BLaER1 treated with 17β-estradiol and CSF1 and Interleukin-3, amounts not matched to agents 10 nM and 100 nM (cell line): ENCODE results near the gene GPX2.

Experiments
- H3K27ac ChIP-seq, 11 experiments: shearing (Covaris generic); formaldehyde crosslinking; 2 replicates each; pipeline ENCODE4 v1.8.1; 2022
- H3K27me3 ChIP-seq, 11 experiments: shearing (Covaris generic); formaldehyde crosslinking; 2 replicates each; pipeline ENCODE4 v1.8.1; 2022
- H3K36me3 ChIP-seq, 11 experiments: shearing (Covaris generic); formaldehyde crosslinking; 2 replicates each; pipeline ENCODE4 v1.8.1; 2022
- H3K4me1 ChIP-seq, 10 experiments: shearing (Covaris generic); formaldehyde crosslinking; 2 replicates each; pipeline ENCODE4 v1.8.1; 2022
- H3K4me2 ChIP-seq, 11 experiments: shearing (Covaris generic); formaldehyde crosslinking; 2 replicates each; pipeline ENCODE4 v1.8.1; 2022
- H3K4me3 ChIP-seq, 10 experiments: shearing (Covaris generic); formaldehyde crosslinking; 2 replicates each; pipeline ENCODE4 v1.8.1; 2022
- H3K9ac ChIP-seq, 11 experiments: shearing (Covaris generic); formaldehyde crosslinking; 2 replicates each; pipeline ENCODE4 v1.8.1; 2022
- H3K9me3 ChIP-seq, 11 experiments: shearing (Covaris generic); formaldehyde crosslinking; replicated peaks in 1 of 11; 2 replicates each; pipeline ENCODE4 v1.8.1; 2022
- H4K20me1 ChIP-seq, 11 experiments: shearing (Covaris generic); formaldehyde crosslinking; 2 replicates each; pipeline ENCODE4 v1.8.1; 2022
- Cebpa-rat ChIP-seq, 11 experiments: shearing (Covaris generic); IDR thresholded peaks; 2 replicates each; pipeline ENCODE4 v1.8.1; 2022

The GPX2 gene

GRCh38 chr14:64973826-64974225, 31.3 kb upstream of the GPX2 start:
- Histone ChIP-seq H3K4me3 (no peak overlapping the region), H3K36me3 (no peaks in the 10 kb centered on the region), H3K27me3 (0 out of 22 replicates have a peak, but pooled peaks cover 0 to 8% (median 0%) of the 10 kb centered on the region in 11 experiments), H3K9me3 (no peaks in the 10 kb centered on the region), H3K27ac (no peak overlapping the region), H4K20me1 (peaks cover 0 to 20% (median 10%) of the 10 kb centered on the region in 11 experiments; a peak in 8 of 22 replicates), H3K4me2 (no peak overlapping the region), H3K9ac (no peak overlapping the region), H3K4me1 (peaks cover 12 to 34% (median 28%) of the 10 kb centered on the region in 10 experiments; a peak in 19 of 20 replicates)
- TF ChIP-seq Cebpa-rat (IDR thresholded peaks at IDR 0.05) = no peak

- Histone ChIP-seq H3K4me2 (peak overlapping the region in 10 of 11 experiments; percentile 82 to 98 (median 97); a peak in 17 of 22 replicates), H3K4me3 (peak overlapping the region in 8 of 10 experiments; percentile 71 to 85 (median 79); a peak in 10 of 20 replicates)
- TF ChIP-seq Cebpa-rat (IDR thresholded peaks at IDR 0.05) = no peak
Measured at GRCh38 chr14:64973026-64973442, 30.5 kb upstream of the GPX2 start.

GRCh38 chr14:64971943-64972791, 29.6 kb upstream of the GPX2 start, which contains the start of gene RAB15:
TSS of gene RAB15 (minus strand) at chr14:64972336. CDS start at chr14:64972076, 260 bp downstream.
- H3K9me3 ChIP-seq = no peaks in the 10 kb centered on the region
- H3K4me2 ChIP-seq = peak within 1 kb of the TSS; percentile 82 to 98 (median 97)
- peak within 1 kb of the TSS; percentile 73 to 88 (median 83) for H3K9ac ChIP-seq
- no peaks in the 10 kb centered on the region for H3K36me3 ChIP-seq
- peak within 1 kb of the TSS; percentile 56 to 85 (median 78) for H3K4me3 ChIP-seq
- peaks cover 12 to 50% (median 43%) of the 10 kb centered on the region in 10 experiments; a peak in 19 of 20 replicates for H3K4me1 ChIP-seq
- peak within 1 kb of the TSS in 10 of 11 experiments; percentile 56 to 76 (median 72); a peak in 20 of 22 replicates for H3K27ac ChIP-seq
- H4K20me1 ChIP-seq = peaks cover 0 to 20% (median 10%) of the 10 kb centered on the region in 11 experiments; a peak in 8 of 22 replicates
- H3K27me3 ChIP-seq = 0 out of 22 replicates have a peak, but pooled peaks cover 0 to 8% (median 0%) of the 10 kb centered on the region in 11 experiments
- no peak for TF ChIP-seq Cebpa-rat (IDR thresholded peaks at IDR 0.05)

More at GRCh38 chr14:64973026-64973442, 30.5 kb upstream of the GPX2 start:
- Histone ChIP-seq H3K27ac (no peak overlapping the region), H3K9me3 (no peaks in the 10 kb centered on the region), H3K4me1 (peaks cover 12 to 42% (median 36%) of the 10 kb centered on the region in 10 experiments; a peak in 19 of 20 replicates), H3K36me3 (no peaks in the 10 kb centered on the region), H3K27me3 (0 out of 22 replicates have a peak, but pooled peaks cover 0 to 8% (median 0%) of the 10 kb centered on the region in 11 experiments), H3K9ac (peak overlapping the region in 2 of 11 experiments; percentile 83 to 86; a peak in 2 of 22 replicates), H4K20me1 (peaks cover 0 to 20% (median 10%) of the 10 kb centered on the region in 11 experiments; a peak in 8 of 22 replicates)

- Histone ChIP-seq H3K4me1 (peaks cover 12 to 57% (median 49%) of the 10 kb centered on the region in 10 experiments; a peak in 19 of 20 replicates), H3K36me3 (no peaks in the 10 kb centered on the region), H4K20me1 (peaks cover 0 to 20% (median 10%) of the 10 kb centered on the region in 11 experiments; a peak in 8 of 22 replicates), H3K4me3 (peak overlapping the region; percentile 56 to 85 (median 78)), H3K4me2 (peak overlapping the region; percentile 82 to 98 (median 97)), H3K27ac (peak overlapping the region in 8 of 11 experiments; percentile 67 to 76 (median 72); a peak in 14 of 22 replicates), H3K9ac (peak overlapping the region; percentile 73 to 88 (median 83)), H3K27me3 (0 out of 22 replicates have a peak, but pooled peaks cover 0 to 8% (median 0%) of the 10 kb centered on the region in 11 experiments), H3K9me3 (no peaks in the 10 kb centered on the region)
- TF ChIP-seq Cebpa-rat (IDR thresholded peaks at IDR 0.05) = no peak
Measured at GRCh38 chr14:64971491-64971942, 29.0 kb upstream of the GPX2 start.

GRCh38 chr14:64970776-64971477, 28.4 kb upstream of the GPX2 start:
- 0 out of 22 replicates have a peak, but pooled peaks cover 0 to 8% (median 0%) of the 10 kb centered on the region in 11 experiments for H3K27me3 ChIP-seq
- no peaks in the 10 kb centered on the region for H3K9me3 ChIP-seq
- peak overlapping the region; percentile 82 to 98 (median 97) for H3K4me2 ChIP-seq
- H3K4me1 ChIP-seq = peaks cover 13 to 62% (median 55%) of the 10 kb centered on the region in 10 experiments
- peak overlapping the region in 10 of 11 experiments; percentile 66 to 88 (median 82); a peak in 18 of 22 replicates for H3K9ac ChIP-seq
- peaks cover 0 to 22% (median 10%) of the 10 kb centered on the region in 11 experiments; a peak in 8 of 22 replicates for H4K20me1 ChIP-seq
- peak overlapping the region in 3 of 11 experiments; percentile 41 to 76 (median 70); a peak in 4 of 22 replicates for H3K27ac ChIP-seq
- H3K36me3 ChIP-seq = no peaks in the 10 kb centered on the region
- no peak for TF ChIP-seq Cebpa-rat (IDR thresholded peaks at IDR 0.05)
- peak overlapping the region; percentile 56 to 85 (median 78) for H3K4me3 ChIP-seq

GRCh38 chr14:64970041-64970440, 27.5 kb upstream of the GPX2 start:
- Histone ChIP-seq H3K9me3 (no peaks in the 10 kb centered on the region), H3K36me3 (no peaks in the 10 kb centered on the region), H4K20me1 (peaks cover 0 to 25% (median 12%) of the 10 kb centered on the region in 11 experiments; a peak in 9 of 22 replicates), H3K4me1 (peaks cover 22 to 71% (median 64%) of the 10 kb centered on the region in 10 experiments), H3K27ac (peak overlapping the region in 3 of 11 experiments; percentile 7 to 42 (median 30); a peak in 2 of 22 replicates), H3K4me3 (no peak overlapping the region), H3K9ac (no peak overlapping the region), H3K4me2 (peak overlapping the region in 10 of 11 experiments; percentile 82 to 98 (median 97); a peak in 18 of 22 replicates), H3K27me3 (0 out of 22 replicates have a peak, but pooled peaks cover 0 to 8% (median 0%) of the 10 kb centered on the region in 11 experiments)
- no peak for TF ChIP-seq Cebpa-rat (IDR thresholded peaks at IDR 0.05)

GRCh38 chr14:64968651-64969050, 26.1 kb upstream of the GPX2 start:
- Histone ChIP-seq H3K9ac (peak overlapping the region in 5 of 11 experiments; percentile 4 to 58 (median 18); a peak in 4 of 22 replicates), H3K36me3 (peaks cover 0 to 3% (median 0%) of the 10 kb centered on the region in 11 experiments; a peak in 2 of 22 replicates), H3K27me3 (0 out of 22 replicates have a peak, but pooled peaks cover 0 to 8% (median 0%) of the 10 kb centered on the region in 11 experiments), H3K4me1 (peaks cover 27 to 78% (median 69%) of the 10 kb centered on the region in 10 experiments), H3K27ac (peak overlapping the region in 4 of 11 experiments; percentile 5 to 42 (median 30); a peak in 6 of 22 replicates), H3K9me3 (no peaks in the 10 kb centered on the region), H4K20me1 (peaks cover 0 to 25% (median 12%) of the 10 kb centered on the region in 11 experiments; a peak in 9 of 22 replicates), H3K4me2 (peak overlapping the region in 9 of 11 experiments; percentile 82 to 98 (median 97); a peak in 19 of 22 replicates), H3K4me3 (no peak overlapping the region)
- TF ChIP-seq Cebpa-rat (IDR thresholded peaks at IDR 0.05) = no peak
